Left renal cortex interstitium (tissue), 4 donors: ENCODE results near the gene ODAD2. TPM values are rescaled to one million over a fixed set of nuclear protein-coding genes. Genes with fewer than 3 reads are reported as not detected.
"Not testable (repeated sequence)": the region's sequence is repeated elsewhere in the genome, so short reads cannot be mapped to it uniquely, and the experiment has no call there.

ENCODE experiments used
- DNase-seq, 4 donors: peaks; one replicate each; pipeline ENCODE4 v3.0.0-alpha.2; 2013; ENCODE audit warnings: low read depth in 4 of 4, low spot score in 2 of 4, missing footprints in 1 of 4
- polyA plus RNA-seq, 4 donors: library from polyadenylated mRNA; unstranded; fragments of 120-200 nt; gene quantifications; one replicate each; pipeline ENCODE4 v1.2.1, GENCODE V29; 2013; ENCODE audit not compliant: insufficient read length in 4 of 4

ODAD2 gene
- polyA plus RNA-seq, 4 donors = 0.96 to 1.2 (median 1.2) TPM

GRCh38 chr10:27981744-27982143 lies 17.1 kb downstream of the ODAD2 start:
- DNase-seq = no peak

DNA sequence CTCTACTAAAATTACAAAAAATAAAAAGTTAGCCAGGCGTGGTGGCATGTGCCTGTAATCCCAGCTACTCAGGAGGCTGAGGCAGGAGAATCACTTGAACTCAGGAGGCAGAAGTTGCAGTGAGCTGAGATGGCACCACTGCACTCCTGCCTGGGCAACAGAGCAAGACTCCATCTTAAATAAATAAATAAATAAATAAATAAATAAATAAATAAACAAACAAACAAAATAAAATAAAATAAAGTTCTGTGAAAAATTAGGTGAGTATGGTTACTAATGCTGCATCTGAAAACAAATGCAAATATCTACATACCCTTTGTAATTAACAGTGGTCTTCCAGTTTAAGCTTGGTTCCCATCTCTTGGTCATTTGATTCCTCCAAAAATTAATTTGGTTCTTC lies 28.1 kb downstream of the ODAD2 start:
- not testable (repeated sequence) for DNase-seq

GRCh38 chr10:27969931-27970330 lies 28.9 kb downstream of the ODAD2 start:
- DNase-seq = not testable (repeated sequence)

GRCh38 chr10:27959093-27959715 lies 39.7 kb downstream of the ODAD2 start:
- DNase-seq = no peak

- DNase-seq = not testable (repeated sequence)
These were observed 40.5 kb downstream of the ODAD2 start for GRCh38 chr10:27958383-27958782.

DNA sequence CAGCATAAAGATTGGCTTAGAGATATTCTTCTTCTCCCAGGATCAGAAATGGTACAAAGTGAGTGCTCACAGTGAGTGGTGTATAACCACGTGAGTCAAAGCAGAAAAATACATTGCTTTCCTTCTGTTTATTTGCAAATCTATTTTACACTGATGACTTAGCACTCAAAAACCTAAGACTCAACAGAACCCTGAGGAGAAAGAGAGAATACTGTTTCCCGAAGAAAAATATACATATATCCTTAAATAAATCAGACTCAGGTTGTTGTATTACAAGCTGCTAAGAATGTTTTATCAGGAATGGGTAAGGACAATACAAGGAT lies 48.7 kb downstream of the ODAD2 start:
- DNase-seq = no peak

DNA sequence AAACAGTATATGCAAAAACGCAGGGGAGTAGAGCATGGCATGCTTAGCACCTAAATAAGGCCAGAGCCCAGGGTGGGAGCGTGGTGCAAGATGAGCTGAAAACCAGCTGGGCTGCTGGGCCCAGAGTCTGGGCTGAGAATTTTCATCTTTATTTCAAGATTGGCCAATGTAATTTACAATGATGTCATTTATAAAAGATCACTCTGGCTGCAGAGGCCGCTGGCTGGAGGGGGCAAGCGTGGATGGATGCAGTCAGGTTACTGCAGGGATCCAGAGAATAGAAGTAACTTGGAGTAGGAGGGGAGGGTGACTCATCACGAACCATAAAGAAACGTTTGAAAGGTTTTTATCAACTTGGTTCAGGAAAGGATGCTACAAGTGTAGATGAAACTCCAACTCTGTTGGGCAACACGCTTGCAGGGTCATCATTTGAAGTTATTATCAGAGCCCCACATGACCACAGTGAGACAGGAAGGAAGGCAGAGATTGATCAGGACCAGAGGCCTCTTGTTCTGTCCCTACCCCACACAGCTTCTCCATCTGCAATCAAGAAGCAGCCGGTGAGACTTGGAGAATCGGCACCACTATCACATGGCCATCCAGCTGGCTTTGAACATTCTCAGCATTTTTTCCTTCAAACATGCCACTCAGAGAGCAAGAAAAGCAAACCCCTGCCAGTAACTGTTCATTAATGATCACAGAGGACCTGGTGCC lies 49.2 kb downstream of the ODAD2 start:
- DNase-seq = no peak

DNA sequence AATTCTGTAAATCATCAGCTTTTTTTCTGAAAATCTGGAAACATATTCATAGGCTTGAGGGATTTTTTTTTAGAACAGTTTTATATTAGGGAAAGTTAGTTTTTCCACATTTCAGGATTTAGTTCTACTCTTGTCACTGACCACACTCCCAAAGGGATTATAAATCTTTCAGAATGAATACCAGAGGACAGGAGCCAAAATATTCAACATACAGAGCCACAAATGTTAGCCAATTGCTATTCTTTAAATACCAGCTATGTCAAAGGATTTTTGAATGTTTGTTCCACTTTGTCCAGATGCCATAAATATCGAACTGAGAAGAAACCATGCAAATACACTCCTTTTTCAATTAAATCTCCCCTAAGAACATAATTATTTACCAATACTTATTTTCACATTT lies 50.7 kb downstream of the ODAD2 start:
- DNase-seq = peak in 1 of 4 donors; percentile 4

DNA sequence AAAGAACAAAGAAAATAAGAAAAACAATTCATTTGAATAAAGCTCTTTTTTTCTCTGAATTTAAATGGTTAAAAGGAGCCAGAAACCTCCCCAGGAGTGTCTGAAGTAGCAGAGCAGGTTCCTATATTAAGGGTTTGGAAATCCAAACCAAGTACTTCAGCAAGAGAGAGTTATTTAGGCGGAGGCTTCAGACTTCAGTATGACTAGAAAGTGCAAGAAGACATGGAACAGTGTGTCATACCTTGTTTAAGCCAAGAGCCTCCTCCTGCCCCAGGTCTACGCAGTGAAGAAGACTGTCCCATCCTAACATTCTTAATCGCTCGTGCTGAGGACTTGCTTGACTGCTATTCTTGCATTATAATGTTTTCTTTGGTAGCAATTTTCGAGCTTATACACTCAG lies 51.3 kb downstream of the ODAD2 start:
- no peak for DNase-seq

DNA sequence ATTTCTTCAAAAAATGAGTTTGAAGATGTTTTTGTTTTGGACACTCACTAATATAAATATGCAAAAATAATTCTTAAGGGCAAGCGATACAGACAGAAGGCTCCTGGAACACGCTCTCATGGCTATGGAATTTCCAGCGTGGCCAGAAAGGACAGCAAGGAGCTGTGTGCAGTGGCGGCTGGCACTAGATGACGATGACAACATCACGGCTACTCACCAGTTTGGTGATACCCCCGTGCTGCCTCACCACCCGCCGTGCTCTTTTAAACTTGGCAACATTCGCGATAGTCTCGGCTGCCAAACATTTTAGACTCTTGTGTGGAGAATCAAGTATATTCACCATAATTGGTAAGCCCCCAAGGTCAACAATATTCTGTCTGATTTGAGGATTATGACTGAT lies 54.9 kb downstream of the ODAD2 start:
- DNase-seq = no peak

- no peak for DNase-seq
These were observed 84.0 kb downstream of the ODAD2 start for GRCh38 chr10:27914888-27915287.

DNA sequence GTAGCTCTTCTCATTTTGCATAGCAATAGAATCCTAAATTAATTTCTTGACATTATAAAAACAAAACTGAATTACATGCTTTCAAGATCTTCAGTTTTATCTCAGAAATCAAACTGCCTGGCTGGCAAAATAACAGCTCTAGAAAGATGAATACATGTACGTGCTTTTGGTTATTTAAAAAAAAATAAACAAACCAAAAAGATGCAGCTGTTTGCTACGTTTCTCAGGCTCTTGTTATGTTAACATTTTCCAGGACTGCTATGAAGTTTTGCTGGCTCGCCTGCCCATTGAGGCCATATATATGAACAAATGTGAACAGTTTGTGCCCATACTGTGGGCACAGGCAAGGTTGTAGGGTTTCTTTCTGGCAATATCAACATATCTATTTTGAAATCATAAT lies 86.6 kb downstream of the ODAD2 start:
- no peak for DNase-seq

GRCh38 chr10:27911539-27911938 lies 87.3 kb downstream of the ODAD2 start:
- DNase-seq = no peak

DNA sequence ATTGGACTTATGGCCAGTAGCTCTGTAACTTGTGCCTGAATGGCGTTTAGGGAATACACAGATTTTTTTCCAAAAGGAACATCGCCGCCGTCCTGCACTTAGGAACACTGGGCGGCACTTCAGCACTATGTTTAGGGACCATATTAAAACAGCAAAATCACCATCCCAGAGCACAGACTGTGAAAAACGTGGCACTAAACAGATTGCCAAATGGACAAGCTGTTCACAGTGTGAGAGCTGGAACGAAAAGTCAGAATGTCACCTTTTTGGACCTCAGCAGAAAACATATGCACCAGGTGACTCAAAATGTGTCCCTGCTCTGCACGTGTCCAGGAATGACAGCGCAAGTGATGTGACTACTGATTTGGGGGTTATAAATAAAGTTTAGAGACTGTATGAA lies 87.9 kb downstream of the ODAD2 start:
- DNase-seq = no peak

- no peak for DNase-seq
These were observed 90.6 kb downstream of the ODAD2 start for GRCh38 chr10:27908231-27908630.

DNA sequence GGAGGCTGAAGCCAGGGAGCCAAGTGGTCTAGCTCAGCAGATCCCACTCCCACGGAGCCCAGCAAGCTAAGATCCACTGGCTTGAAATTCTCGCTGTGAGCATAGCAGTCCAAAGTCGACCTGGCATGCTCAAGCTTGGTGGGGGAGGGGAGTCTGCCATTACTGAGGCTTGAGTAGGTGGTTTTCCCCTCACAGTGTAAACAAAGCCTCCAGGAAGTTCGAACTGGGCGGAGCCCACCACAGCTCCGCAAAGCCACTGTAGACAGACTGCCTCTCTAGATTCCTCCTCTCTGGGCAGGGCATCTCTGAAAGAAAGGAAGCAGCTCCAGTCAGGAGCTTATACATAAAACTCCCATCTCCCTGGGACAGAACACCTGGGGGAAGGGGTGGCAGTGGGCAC lies 99.4 kb downstream of the ODAD2 start:
- DNase-seq = not testable (repeated sequence)

GRCh38 chr10:27899058-27899457 lies 99.8 kb downstream of the ODAD2 start:
- no peak for DNase-seq

DNA sequence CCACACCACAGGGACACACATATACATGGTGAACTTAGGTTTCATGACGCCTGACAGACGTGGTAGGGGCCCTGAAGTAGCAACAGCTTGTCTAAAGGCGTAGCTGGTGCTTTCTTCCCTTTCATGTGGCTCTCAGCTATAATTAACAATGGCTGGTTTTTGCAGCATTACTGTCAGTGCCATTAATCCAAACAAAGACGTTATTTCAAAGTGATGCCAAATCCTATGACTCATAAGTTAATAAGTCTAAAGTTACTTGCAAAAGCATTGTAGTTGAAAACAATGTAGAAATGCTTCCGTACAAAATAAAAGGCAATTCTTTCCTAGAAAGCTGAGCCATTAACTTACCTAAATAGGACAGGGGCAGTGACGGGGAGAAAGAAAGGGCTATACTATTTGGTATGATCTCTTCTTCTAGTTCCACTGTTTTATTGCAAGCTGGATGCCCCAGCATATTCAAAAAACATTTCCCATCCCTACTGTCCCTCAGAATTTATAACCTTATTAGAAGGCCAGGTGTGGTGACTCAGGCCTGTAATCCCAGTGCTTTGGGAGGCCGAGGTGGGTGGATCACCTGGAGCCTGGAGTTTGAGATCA lies 105.4 kb downstream of the ODAD2 start:
- DNase-seq = no peak

DNA sequence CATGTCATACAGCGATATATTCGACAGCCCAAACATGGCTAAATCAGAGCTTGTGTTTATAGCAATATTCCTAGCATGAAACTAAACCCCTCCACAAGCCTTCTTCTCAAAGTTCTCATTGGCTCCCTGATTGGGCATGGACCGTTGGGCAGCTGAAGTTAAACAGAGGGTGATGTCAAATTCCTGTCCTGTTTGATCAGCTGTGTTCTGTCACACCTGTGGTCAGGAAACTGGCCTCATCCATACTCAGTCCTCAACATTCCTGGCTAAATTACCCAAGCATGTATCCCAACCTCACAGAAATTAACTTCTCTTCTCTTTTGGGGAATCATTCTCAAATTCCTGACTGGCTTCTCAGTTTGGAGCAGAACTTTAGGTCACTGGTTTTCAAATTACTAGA lies 107.9 kb downstream of the ODAD2 start:
- DNase-seq = no peak

DNA sequence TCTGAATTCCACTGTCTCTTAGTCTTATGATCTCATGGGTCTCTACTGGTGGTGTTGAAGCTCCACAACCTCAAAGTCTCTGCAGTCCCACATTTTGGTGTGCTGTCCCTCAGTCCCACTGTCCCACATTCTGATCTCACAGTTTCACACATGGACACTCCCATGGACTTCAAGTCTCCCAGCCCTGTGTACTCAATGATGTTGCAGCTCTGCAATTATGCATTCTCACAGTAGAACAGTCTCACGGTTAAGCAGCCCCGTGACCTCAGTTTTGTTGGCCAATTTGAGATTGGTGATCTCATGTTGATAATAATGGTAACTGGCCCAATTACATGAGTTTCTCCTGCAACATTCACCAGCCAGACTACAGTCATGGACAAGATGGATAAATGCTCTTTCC lies 109.4 kb downstream of the ODAD2 start:
- DNase-seq = no peak

DNA sequence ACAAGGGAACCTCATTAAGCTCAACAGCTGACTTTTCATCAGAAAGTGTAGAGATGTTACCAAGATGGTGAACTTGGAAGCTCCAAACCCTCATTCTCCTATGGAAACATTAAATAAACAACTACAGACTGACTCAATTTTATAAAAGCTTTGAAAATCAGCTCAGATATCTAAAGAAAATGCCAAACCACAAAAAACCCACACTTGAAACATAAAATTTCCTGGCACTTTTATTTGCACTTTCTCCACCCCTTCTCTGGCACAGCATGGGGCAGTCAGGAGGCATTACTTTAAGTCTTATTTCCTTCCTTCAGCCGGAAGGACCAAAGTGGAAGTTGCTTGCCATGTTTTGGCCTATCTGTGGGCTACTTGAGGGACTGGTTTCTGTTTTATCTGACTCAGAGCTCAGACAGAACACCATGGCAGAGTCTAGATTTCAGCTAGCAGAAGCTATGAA lies 114.7 kb downstream of the ODAD2 start:
- no peak for DNase-seq

- DNase-seq = no peak
These were observed 120.6 kb downstream of the ODAD2 start for GRCh38 chr10:27878281-27878680.
